ENCODE measurements around the gene PTPN11.

Gene PTPN11

DNA sequence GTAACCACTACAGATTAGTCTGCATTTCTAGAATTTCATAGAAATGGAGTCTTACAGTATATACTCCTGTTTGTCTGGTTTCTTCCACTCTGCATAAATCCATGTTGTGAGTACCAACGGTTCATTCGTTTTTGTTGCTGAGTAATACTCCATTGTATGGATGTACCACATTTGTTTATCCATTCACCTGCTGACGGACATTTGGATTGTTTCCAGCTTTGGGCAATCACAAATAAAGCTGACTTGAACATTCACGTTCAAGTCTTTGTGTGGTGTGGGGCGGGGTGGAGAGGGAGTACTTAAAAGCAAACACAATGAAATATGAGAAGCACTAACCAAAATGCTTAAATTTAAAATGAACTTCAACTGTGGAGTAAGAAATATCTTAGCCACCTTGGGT, 43.6 kb upstream of the PTPN11 start:
- H3K23ac ChIP-seq (ENCODE audit: low read length) = no peak overlapping the region
- no peaks in the 10 kb centered on the region for H3K79me2 ChIP-seq (ENCODE audit: control insufficient read depth, insufficient read depth, low read length, poor library complexity)
- H3K4me1 ChIP-seq (ENCODE audit: control insufficient read depth in 1 of 2, insufficient read depth in 2 of 2, low read length in 2 of 2) = peaks cover 3 to 5% of the 10 kb centered on the region in 2 experiments
- no peak overlapping the region for H3K4ac ChIP-seq (ENCODE audit: low read depth, low read length)
- no peak overlapping the region for H2BK120ac ChIP-seq (ENCODE audit: insufficient read depth, low read length, poor library complexity)
- H2BK5ac ChIP-seq (ENCODE audit: low read depth, low read length, poor library complexity) = no peak overlapping the region
- no peak overlapping the region for H3K27ac ChIP-seq (ENCODE audit: low read depth, low read length)
- H3K4me3 ChIP-seq (ENCODE audit: low read depth, low read length) = no peak overlapping the region
- no peak overlapping the region for H4K91ac ChIP-seq (ENCODE audit: low read depth, low read length)
- H2BK12ac ChIP-seq (ENCODE audit: low read length) = no peak overlapping the region
- WGBS (ENCODE audit: extremely low coverage, insufficient coverage, insufficient read length) = no CpG with 5 or more reads among the region's 5 CpGs
- no peaks in the 10 kb centered on the region for H3K27me3 ChIP-seq (ENCODE audit: insufficient read depth, low read length)
- no peak overlapping the region for H2AK5ac ChIP-seq (ENCODE audit: low read length)
- no peak overlapping the region for H3K4me2 ChIP-seq (ENCODE audit: low read length)
- no peak overlapping the region for H4K12ac ChIP-seq (ENCODE audit: low read depth, low read length)
- H3K18ac ChIP-seq (ENCODE audit: low read length) = no peak overlapping the region
- DNase-seq = peak in 1 of 2 donors; percentile 41
- H3K9me3 ChIP-seq (ENCODE audit: insufficient read depth, low read depth, low read length) = no peaks in the 10 kb centered on the region
- no peaks in the 10 kb centered on the region for H3K79me1 ChIP-seq (ENCODE audit: low read length)
- no peak overlapping the region for H3K14ac ChIP-seq (ENCODE audit: low read length)
- H4K8ac ChIP-seq (ENCODE audit: low read depth, low read length) = no peak overlapping the region
- no peak overlapping the region for H2AFZ ChIP-seq (ENCODE audit: insufficient read depth, low read length, poor library complexity)
- H3K36me3 ChIP-seq (ENCODE audit: control insufficient read depth in 1 of 2, insufficient read depth in 2 of 2, low read length in 2 of 2) = no peaks in the 10 kb centered on the region
- no peak overlapping the region for H3K9ac ChIP-seq (ENCODE audit: low read length)

DNA sequence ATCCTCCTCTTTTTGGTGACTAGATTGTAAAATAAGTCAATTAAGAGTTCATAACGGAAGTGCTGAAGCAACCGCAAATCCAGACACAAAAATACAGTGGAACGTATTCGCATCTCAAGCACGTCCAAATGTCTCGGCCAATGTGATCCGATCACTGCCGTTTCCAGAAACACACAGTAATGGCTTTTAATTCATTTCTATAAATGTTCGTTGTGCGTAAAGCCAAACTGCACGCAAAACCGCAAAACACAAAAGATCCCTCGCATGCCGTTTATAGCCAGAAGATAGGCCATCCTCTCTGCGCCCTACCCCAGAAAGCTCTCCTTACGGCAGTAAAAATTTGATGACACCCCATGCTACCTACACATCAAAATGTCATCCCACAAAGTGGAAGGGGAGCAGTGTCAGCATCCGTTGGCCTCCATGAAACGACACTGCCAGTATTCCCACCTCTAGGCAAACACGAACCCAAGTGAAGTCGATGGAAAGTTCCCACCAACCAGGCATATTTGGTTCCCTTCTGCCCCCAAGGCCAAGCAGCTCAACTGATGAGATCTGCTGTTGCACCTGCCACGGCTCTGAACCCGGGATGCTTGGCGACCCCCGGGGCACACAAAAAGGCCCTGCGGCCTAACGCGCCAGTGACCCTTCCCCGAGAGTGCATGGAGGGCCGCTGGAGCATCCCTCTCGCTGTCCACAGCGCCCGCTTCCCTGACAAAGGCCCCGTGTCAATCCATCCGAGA, 37.9 kb upstream of the PTPN11 start:
- no peak overlapping the region for H3K23ac ChIP-seq (ENCODE audit: low read length)
- no peak overlapping the region for H4K91ac ChIP-seq (ENCODE audit: low read depth, low read length)
- peaks cover 6% of the 10 kb centered on the region for H3K79me1 ChIP-seq (ENCODE audit: low read length)
- H3K36me3 ChIP-seq (ENCODE audit: control insufficient read depth in 1 of 2, insufficient read depth in 2 of 2, low read length in 2 of 2) = no peaks in the 10 kb centered on the region
- H2BK120ac ChIP-seq (ENCODE audit: insufficient read depth, low read length, poor library complexity) = no peak overlapping the region
- H2AFZ ChIP-seq (ENCODE audit: insufficient read depth, low read length, poor library complexity) = peak overlapping the region; percentile 85
- no peaks in the 10 kb centered on the region for H3K9me3 ChIP-seq (ENCODE audit: insufficient read depth, low read depth, low read length)
- DNase-seq = no peak
- H3K4me2 ChIP-seq (ENCODE audit: low read length) = peak overlapping the region; percentile 82
- H2BK5ac ChIP-seq (ENCODE audit: low read depth, low read length, poor library complexity) = no peak overlapping the region
- H3K4me3 ChIP-seq (ENCODE audit: low read depth, low read length) = peak overlapping the region; percentile 92
- H2AK5ac ChIP-seq (ENCODE audit: low read length) = no peak overlapping the region
- H3K79me2 ChIP-seq (ENCODE audit: control insufficient read depth, insufficient read depth, low read length, poor library complexity) = peaks cover 12% of the 10 kb centered on the region
- H3K4ac ChIP-seq (ENCODE audit: low read depth, low read length) = peak overlapping the region; percentile 65
- no peak overlapping the region for H2BK12ac ChIP-seq (ENCODE audit: low read length)
- no peak overlapping the region for H4K8ac ChIP-seq (ENCODE audit: low read depth, low read length)
- no peak overlapping the region for H3K14ac ChIP-seq (ENCODE audit: low read length)
- peaks cover 6 to 8% of the 10 kb centered on the region in 2 experiments for H3K4me1 ChIP-seq (ENCODE audit: control insufficient read depth in 1 of 2, insufficient read depth in 2 of 2, low read length in 2 of 2)
- H3K9ac ChIP-seq (ENCODE audit: low read length) = peak overlapping the region; percentile 16
- no peak overlapping the region for H3K27ac ChIP-seq (ENCODE audit: low read depth, low read length)
- no CpG with 5 or more reads among the region's 34 CpGs for WGBS (ENCODE audit: extremely low coverage, insufficient coverage, insufficient read length)
- peak overlapping the region; percentile 21 for H4K12ac ChIP-seq (ENCODE audit: low read depth, low read length)
- peak overlapping the region; percentile 11 for H3K18ac ChIP-seq (ENCODE audit: low read length)
- H3K27me3 ChIP-seq (ENCODE audit: insufficient read depth, low read length) = no peaks in the 10 kb centered on the region

DNA sequence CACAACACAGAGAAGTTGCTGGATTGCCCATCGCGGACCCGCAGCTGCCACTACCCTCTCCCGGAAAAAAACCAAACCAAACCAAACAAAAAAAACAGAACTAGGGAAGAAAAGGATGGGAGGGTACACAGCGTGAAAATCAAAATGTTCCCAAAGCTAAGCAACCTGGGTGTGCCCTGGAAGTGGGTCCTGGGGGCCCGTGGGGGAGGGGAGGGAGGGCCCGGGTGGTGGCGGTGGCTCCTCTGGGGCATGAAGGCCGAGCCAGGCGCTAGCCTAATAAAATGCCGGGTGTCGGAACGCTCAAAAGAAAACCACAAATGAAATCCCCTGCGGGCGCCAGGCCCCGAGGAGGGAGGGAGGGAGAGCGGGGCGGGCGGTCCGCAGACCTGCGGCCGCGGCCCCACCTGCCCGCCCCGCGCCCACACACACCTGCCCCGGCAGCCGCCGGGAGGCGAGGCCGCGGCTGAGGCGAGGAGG, 37.3 kb upstream of the PTPN11 start:
- Histone ChIP-seq H3K79me2 (ENCODE audit: control insufficient read depth, insufficient read depth, low read length, poor library complexity) (peaks cover 12% of the 10 kb centered on the region), H3K4me2 (ENCODE audit: low read length) (peak overlapping the region; percentile 82), H2BK5ac (ENCODE audit: low read depth, low read length, poor library complexity) (no peak overlapping the region), H4K8ac (ENCODE audit: low read depth, low read length) (peak overlapping the region; percentile 82), H3K14ac (ENCODE audit: low read length) (no peak overlapping the region), H4K91ac (ENCODE audit: low read depth, low read length) (peak overlapping the region; percentile 70), H3K23ac (ENCODE audit: low read length) (no peak overlapping the region), H3K27ac (ENCODE audit: low read depth, low read length) (peak overlapping the region; percentile 61), H3K4me1 (ENCODE audit: control insufficient read depth in 1 of 2, insufficient read depth in 2 of 2, low read length in 2 of 2) (peaks cover 6 to 8% of the 10 kb centered on the region in 2 experiments), H2BK120ac (ENCODE audit: insufficient read depth, low read length, poor library complexity) (no peak overlapping the region), H2AFZ (ENCODE audit: insufficient read depth, low read length, poor library complexity) (peak overlapping the region; percentile 85), H3K4me3 (ENCODE audit: low read depth, low read length) (peak overlapping the region; percentile 92), H2BK12ac (ENCODE audit: low read length) (no peak overlapping the region), H3K36me3 (ENCODE audit: control insufficient read depth in 1 of 2, insufficient read depth in 2 of 2, low read length in 2 of 2) (no peaks in the 10 kb centered on the region), H2AK5ac (ENCODE audit: low read length) (no peak overlapping the region), H3K79me1 (ENCODE audit: low read length) (peaks cover 6% of the 10 kb centered on the region), H3K9me3 (ENCODE audit: insufficient read depth, low read depth, low read length) (no peaks in the 10 kb centered on the region), H3K9ac (ENCODE audit: low read length) (peak overlapping the region; percentile 84), H3K4ac (ENCODE audit: low read depth, low read length) (peak overlapping the region; percentile 65), H4K12ac (ENCODE audit: low read depth, low read length) (peak overlapping the region; percentile 21), H3K27me3 (ENCODE audit: insufficient read depth, low read length) (no peaks in the 10 kb centered on the region), H3K18ac (ENCODE audit: low read length) (peak overlapping the region; percentile 74)
- no CpG with 5 or more reads among the region's 33 CpGs for WGBS (ENCODE audit: extremely low coverage, insufficient coverage, insufficient read length)
- peak; percentile 69 to 88 for DNase-seq

DNA sequence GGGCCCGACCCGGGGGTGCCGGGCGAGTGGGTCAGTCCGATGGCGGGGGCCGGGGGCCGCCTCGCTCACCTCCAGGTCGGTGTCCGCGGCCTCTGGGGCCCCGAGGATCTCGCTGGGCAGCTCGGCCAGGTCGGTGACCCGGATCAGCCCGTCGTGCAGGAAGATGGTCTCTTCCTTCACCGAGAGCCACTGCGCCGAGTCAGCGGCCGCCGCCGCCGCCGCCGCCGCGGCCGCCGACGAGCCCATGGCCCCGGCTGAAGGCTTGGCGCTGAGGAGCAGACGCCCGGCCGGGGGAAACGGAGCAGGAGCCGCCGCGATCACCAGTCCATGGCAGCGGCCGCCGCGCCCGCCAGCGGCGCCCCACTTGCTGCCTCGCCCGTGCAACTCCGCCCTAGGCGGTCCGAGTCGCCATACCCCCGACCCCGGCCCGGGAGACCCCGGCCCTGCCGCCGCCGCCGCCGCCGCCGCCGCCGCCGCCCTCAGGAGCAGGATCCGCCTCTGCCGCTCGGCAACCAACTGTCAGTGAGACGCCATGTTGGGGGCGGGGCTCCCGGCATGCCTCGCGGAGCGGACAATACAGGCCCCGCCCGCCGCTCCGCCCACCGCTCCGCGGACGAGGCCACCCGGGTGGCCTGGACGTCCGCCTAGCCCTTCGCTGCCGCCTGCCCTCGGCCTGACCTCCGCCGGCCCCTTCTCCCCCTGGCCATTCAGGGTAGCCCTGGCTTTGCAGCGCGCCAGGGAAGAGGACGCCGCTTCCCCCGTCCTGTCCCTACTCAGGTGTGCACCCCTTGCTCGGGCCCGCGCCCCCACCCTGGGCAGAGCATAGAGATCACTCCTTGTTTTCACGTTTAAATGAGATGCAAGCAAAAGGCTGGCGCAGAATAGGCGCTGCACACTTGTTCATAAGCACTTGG, 36.6 kb upstream of the PTPN11 start, which contains the start of gene HECTD4:
TSS of gene HECTD4 (minus strand) at position 549 of the 914 bp plus-strand sequence. CDS start at position 246, 303 bp downstream.
- Histone ChIP-seq H3K18ac (ENCODE audit: low read length) (peak within 1 kb of the TSS; percentile 74), H4K12ac (ENCODE audit: low read depth, low read length) (peak within 1 kb of the TSS; percentile 80), H4K8ac (ENCODE audit: low read depth, low read length) (peak within 1 kb of the TSS; percentile 94), H2AK5ac (ENCODE audit: low read length) (no peak within 1 kb of the TSS), H3K27me3 (ENCODE audit: insufficient read depth, low read length) (no peaks in the 10 kb centered on the region), H3K27ac (ENCODE audit: low read depth, low read length) (peak within 1 kb of the TSS; percentile 61), H3K36me3 (ENCODE audit: control insufficient read depth in 1 of 2, insufficient read depth in 2 of 2, low read length in 2 of 2) (no peaks in the 10 kb centered on the region), H3K79me2 (ENCODE audit: control insufficient read depth, insufficient read depth, low read length, poor library complexity) (peaks cover 12% of the 10 kb centered on the region), H3K4me1 (ENCODE audit: control insufficient read depth in 1 of 2, insufficient read depth in 2 of 2, low read length in 2 of 2) (peaks cover 6 to 8% of the 10 kb centered on the region in 2 experiments), H2BK120ac (ENCODE audit: insufficient read depth, low read length, poor library complexity) (peak within 1 kb of the TSS; percentile 57), H3K9ac (ENCODE audit: low read length) (peak within 1 kb of the TSS; percentile 85), H2BK12ac (ENCODE audit: low read length) (no peak within 1 kb of the TSS), H3K4ac (ENCODE audit: low read depth, low read length) (peak within 1 kb of the TSS; percentile 65), H3K23ac (ENCODE audit: low read length) (no peak within 1 kb of the TSS), H3K4me3 (ENCODE audit: low read depth, low read length) (peak within 1 kb of the TSS; percentile 92), H3K9me3 (ENCODE audit: insufficient read depth, low read depth, low read length) (no peaks in the 10 kb centered on the region), H2BK5ac (ENCODE audit: low read depth, low read length, poor library complexity) (peak within 1 kb of the TSS; percentile 38), H3K4me2 (ENCODE audit: low read length) (peak within 1 kb of the TSS; percentile 82), H4K91ac (ENCODE audit: low read depth, low read length) (peak within 1 kb of the TSS; percentile 73), H3K79me1 (ENCODE audit: low read length) (peaks cover 6% of the 10 kb centered on the region), H3K14ac (ENCODE audit: low read length) (peak within 1 kb of the TSS; percentile 97), H2AFZ (ENCODE audit: insufficient read depth, low read length, poor library complexity) (peak within 1 kb of the TSS; percentile 89)
- WGBS (ENCODE audit: extremely low coverage, insufficient coverage, insufficient read length) = no CpG with 5 or more reads among the region's 106 CpGs
- DNase-seq = peak; percentile 95 to 97

Data from trophoblast cell (in vitro differentiated cells and primary cell).